RWPE2 (cell line): Measurements from ENCODE around the gene IL10.

Experiments
- ATAC-seq: fragments of 200-7000 bp; cut with Tn5 transposase; 3 replicates; pipeline ENCODE4 v1.9.1; 2021; ENCODE audit warnings: low read depth
- DNase-seq: peaks from one replicate; pipeline ENCODE4 v3.0.0-alpha.2; 2020; ENCODE audit warnings: low spot score
- H3K27ac ChIP-seq: fragments of 450-650 bp; 2 replicates; pipeline ENCODE4 v1.5.1; 2017; ENCODE audit warnings: mild to moderate bottlenecking; ENCODE audit not compliant: poor library complexity, severe bottlenecking
- H3K27me3 ChIP-seq: fragments of 250-450 bp; sonication (Bioruptor Pico); 2 replicates; pipeline ENCODE4 v1.5.1; 2021; ENCODE audit warnings: mild to moderate bottlenecking, moderate library complexity; ENCODE audit not compliant: insufficient read depth, poor library complexity, severe bottlenecking
- H3K36me3 ChIP-seq: fragments of 250-450 bp; sonication (Bioruptor Pico); 2 replicates; pipeline ENCODE4 v1.5.1; 2020; ENCODE audit warnings: low read depth, mild to moderate bottlenecking, moderate library complexity
- H3K4me1 ChIP-seq: fragments of 250-450 bp; sonication (Bioruptor Pico); 2 replicates; pipeline ENCODE4 v1.5.1; 2021; ENCODE audit warnings: mild to moderate bottlenecking, moderate library complexity; ENCODE audit not compliant: insufficient read depth, poor library complexity, severe bottlenecking
- H3K4me3 ChIP-seq: fragments of 250-450 bp; sonication (Bioruptor Pico); 2 replicates; pipeline ENCODE4 v1.5.1; 2021; ENCODE audit warnings: mild to moderate bottlenecking, moderate library complexity; ENCODE audit not compliant: severe bottlenecking
- H3K9me3 ChIP-seq: fragments of 250-450 bp; sonication (Bioruptor Pico); 2 replicates; pipeline ENCODE4 v1.5.1; 2021; ENCODE audit warnings: mild to moderate bottlenecking, moderate library complexity; ENCODE audit not compliant: severe bottlenecking
- TF ChIP-seq, protein P1 (sequence below): fragments of 450-650 bp; IDR thresholded peaks from one replicate; pipeline ENCODE4 v1.5.1; 2017; ENCODE audit warnings: mild to moderate bottlenecking, moderate library complexity; ENCODE audit not compliant: poor library complexity, severe bottlenecking

The IL10 gene

GRCh38 chr1:206776229-206776628 is 3.9 kb upstream of the IL10 start:
- Histone ChIP-seq H3K4me1 (no peaks in the 10 kb centered on the region), H3K9me3 (no peaks in the 10 kb centered on the region), H3K27ac (no peak overlapping the region), H3K4me3 (no peak overlapping the region), H3K36me3 (no peaks in the 10 kb centered on the region), H3K27me3 (no peaks in the 10 kb centered on the region)
- ATAC-seq (no peak), DNase-seq (no peak)
- TF ChIP-seq, protein P1, sequence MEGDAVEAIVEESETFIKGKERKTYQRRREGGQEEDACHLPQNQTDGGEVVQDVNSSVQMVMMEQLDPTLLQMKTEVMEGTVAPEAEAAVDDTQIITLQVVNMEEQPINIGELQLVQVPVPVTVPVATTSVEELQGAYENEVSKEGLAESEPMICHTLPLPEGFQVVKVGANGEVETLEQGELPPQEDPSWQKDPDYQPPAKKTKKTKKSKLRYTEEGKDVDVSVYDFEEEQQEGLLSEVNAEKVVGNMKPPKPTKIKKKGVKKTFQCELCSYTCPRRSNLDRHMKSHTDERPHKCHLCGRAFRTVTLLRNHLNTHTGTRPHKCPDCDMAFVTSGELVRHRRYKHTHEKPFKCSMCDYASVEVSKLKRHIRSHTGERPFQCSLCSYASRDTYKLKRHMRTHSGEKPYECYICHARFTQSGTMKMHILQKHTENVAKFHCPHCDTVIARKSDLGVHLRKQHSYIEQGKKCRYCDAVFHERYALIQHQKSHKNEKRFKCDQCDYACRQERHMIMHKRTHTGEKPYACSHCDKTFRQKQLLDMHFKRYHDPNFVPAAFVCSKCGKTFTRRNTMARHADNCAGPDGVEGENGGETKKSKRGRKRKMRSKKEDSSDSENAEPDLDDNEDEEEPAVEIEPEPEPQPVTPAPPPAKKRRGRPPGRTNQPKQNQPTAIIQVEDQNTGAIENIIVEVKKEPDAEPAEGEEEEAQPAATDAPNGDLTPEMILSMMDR = no peak

- H3K4me1 ChIP-seq = no peaks in the 10 kb centered on the region
- TF ChIP-seq, protein P1 = no peak
- DNase-seq (no peak), ATAC-seq (no peak)
- no peaks in the 10 kb centered on the region for H3K9me3 ChIP-seq
- H3K27ac ChIP-seq = no peak overlapping the region
- H3K4me3 ChIP-seq = no peak overlapping the region
- H3K36me3 ChIP-seq = no peaks in the 10 kb centered on the region
- no peaks in the 10 kb centered on the region for H3K27me3 ChIP-seq
Observed at GRCh38 chr1:206774093-206774492, 1.8 kb upstream of the IL10 start.

GRCh38 chr1:206771338-206771692 is 979 bp downstream of the IL10 start:
- TF ChIP-seq, protein P1 = no peak
- H3K27me3 ChIP-seq = no peaks in the 10 kb centered on the region
- H3K36me3 ChIP-seq = no peaks in the 10 kb centered on the region
- no peaks in the 10 kb centered on the region for H3K4me1 ChIP-seq
- DNase-seq (no peak), ATAC-seq (no peak)
- no peaks in the 10 kb centered on the region for H3K9me3 ChIP-seq
- no peak overlapping the region for H3K27ac ChIP-seq
- no peak overlapping the region for H3K4me3 ChIP-seq

- no peaks in the 10 kb centered on the region for H3K9me3 ChIP-seq
- ATAC-seq (peak; percentile 62), DNase-seq (no peak)
- H3K27me3 ChIP-seq = no peaks in the 10 kb centered on the region
- no peaks in the 10 kb centered on the region for H3K36me3 ChIP-seq
- H3K4me3 ChIP-seq = no peak within 1 kb of the TSS
- H3K27ac ChIP-seq = no peak within 1 kb of the TSS
- TF ChIP-seq, protein P1 = no peak
- no peaks in the 10 kb centered on the region for H3K4me1 ChIP-seq
Observed at GRCh38 chr1:206770531-206771337, 1.6 kb downstream of the IL10 start, which contains the start of gene IL19. Gene IL19 (plus strand): TSS chr1:206770773. CDS start chr1:206836663, 65,890 bp downstream.

DNA sequence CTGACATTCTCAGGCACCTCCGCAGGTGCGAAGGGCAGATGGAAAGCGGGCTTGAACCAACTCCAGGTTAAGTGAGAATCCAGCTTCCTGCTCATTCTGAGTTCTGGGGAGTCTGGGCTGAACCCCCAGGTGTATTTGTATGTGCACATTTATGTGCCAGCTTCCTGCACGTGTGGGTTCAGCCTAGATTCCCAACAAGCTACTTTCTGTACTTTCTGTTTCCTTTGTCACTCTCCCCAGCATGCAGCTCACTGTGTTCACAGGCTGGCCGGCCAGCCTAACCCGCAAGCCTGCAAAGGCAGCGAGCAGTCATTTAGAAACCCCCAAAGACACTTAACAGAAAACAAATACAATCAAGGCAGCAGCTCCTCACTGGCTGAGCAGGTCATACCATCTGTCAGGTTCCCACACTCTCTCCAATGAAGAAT is 3.0 kb downstream of the IL10 start:
- H3K27me3 ChIP-seq = no peaks in the 10 kb centered on the region
- H3K4me1 ChIP-seq = no peaks in the 10 kb centered on the region
- no peak for ATAC-seq
- no peak overlapping the region for H3K4me3 ChIP-seq
- TF ChIP-seq, protein P1 = no peak
- no peaks in the 10 kb centered on the region for H3K36me3 ChIP-seq
- no peak overlapping the region for H3K27ac ChIP-seq
- DNase-seq = no peak
- no peaks in the 10 kb centered on the region for H3K9me3 ChIP-seq
